Breast epithelium (tissue), 4 donors: ENCODE results near the gene TP53. TPM values are rescaled to one million over a fixed set of nuclear protein-coding genes. Genes with fewer than 3 reads are reported as not detected.

Experiments used
- DNase-seq, 2 donors: peaks; one replicate each; pipeline ENCODE4 v3.0.0-alpha.2; 2019; ENCODE audit warnings: low spot score in 2 of 2
- H3K27ac ChIP-seq, 2 donors: fragments of 200-600 bp; sonication (generic) in 1 of 2; one replicate each; pipeline ENCODE4 v1.5.1; 2016 to 2019; ENCODE audit warnings: mild to moderate bottlenecking in 1 of 2
- H3K27me3 ChIP-seq, 2 donors: fragments of 200-600 bp; sonication (generic) in 1 of 2; one replicate each; pipeline versions ENCODE4 v1.5.1 to v1.6.0; 2017 to 2019; ENCODE audit warnings: control low read depth in 1 of 2, mild to moderate bottlenecking in 1 of 2
- H3K36me3 ChIP-seq: fragments of 200-600 bp; one replicate; pipeline ENCODE4 v1.5.1; 2019
- H3K4me1 ChIP-seq, 2 donors: fragments of 200-600 bp; sonication (generic); one replicate each; pipeline ENCODE4 v1.5.1; 2016 to 2019; ENCODE audit warnings: control low read depth in 1 of 2
- H3K4me3 ChIP-seq, 3 donors: fragments of 200-600 bp; sonication (generic); 1 replicate in 2 of 3; 2 replicates in 1 of 3; pipeline ENCODE4 v1.5.1; 2016 to 2019; ENCODE audit warnings: mild to moderate bottlenecking in 3 of 3, moderate library complexity in 2 of 3
- H3K9me3 ChIP-seq, 2 donors: fragments of 200-600 bp; sonication (generic) in 1 of 2; one replicate each; pipeline ENCODE4 v1.5.1; 2016 to 2019; ENCODE audit warnings: control low read depth in 1 of 2
- CTCF ChIP-seq, 3 donors: fragments of 450-650 bp; IDR thresholded peaks; one replicate each; pipeline ENCODE4 v1.5.1; 2016 to 2017; ENCODE audit warnings: antibody characterized with exemption in 3 of 3, mild to moderate bottlenecking in 3 of 3, moderate library complexity in 3 of 3
- POLR2A ChIP-seq: fragments of 450-650 bp; IDR thresholded peaks from one replicate; pipeline ENCODE4 v1.6.1; 2016; ENCODE audit warnings: antibody characterized with exemption, mild to moderate bottlenecking, moderate library complexity
- POLR2AphosphoS5 ChIP-seq, 3 donors: sonication (generic); formaldehyde crosslinking; IDR thresholded peaks; one replicate each; pipeline ENCODE4 v1.6.1; 2017; ENCODE audit warnings: antibody characterized with exemption in 3 of 3
- intact Hi-C: fragments of 100-400 bp; cut with DNase I; formaldehyde crosslinking; loops from one replicate; pipeline ENCODE4 v1.15.1; 2023; ENCODE audit warnings: low total_unique reads
- total RNA-seq, 3 donors: library from RNA; depleted of rRNA; stranded (reverse); fragments of >200 nt; gene quantifications; one replicate each; pipeline ENCODE4 v1.1.0, GENCODE V29; 2016

Gene TP53
- total RNA-seq, 3 donors from 2014 or later, result 23.9 to 31.9 (median 24.2) TPM

- H3K27me3 ChIP-seq, result no peaks in the 10 kb centered on the region
- peaks cover 4% of the 10 kb centered on the region in 2 donors for H3K9me3 ChIP-seq
- no peak for DNase-seq
- TF ChIP-seq POLR2AphosphoS5 (IDR thresholded peaks at IDR 0.05) (no peak), CTCF (IDR thresholded peaks at IDR 0.05) (no peak), POLR2A (no peak)
- no peak overlapping the region for H3K27ac ChIP-seq
- peaks cover 11% of the 10 kb centered on the region for H3K36me3 ChIP-seq
- no peaks in the 10 kb centered on the region for H3K4me1 ChIP-seq
- no peak overlapping the region for H3K4me3 ChIP-seq
- intact Hi-C loops, result no loop called here
These were observed 18.8 kb downstream of the TP53 start for GRCh38 chr17:7668482-7668881.

- Histone ChIP-seq H3K27me3 (no peaks in the 10 kb centered on the region), H3K4me1 (no peaks in the 10 kb centered on the region), H3K36me3 (peaks cover 6% of the 10 kb centered on the region), H3K27ac (no peak overlapping the region), H3K9me3 (no peaks in the 10 kb centered on the region), H3K4me3 (no peak overlapping the region)
- intact Hi-C loops, result no loop called here
- no peak for DNase-seq
- TF ChIP-seq CTCF (IDR thresholded peaks at IDR 0.05) (no peak), POLR2A (no peak), POLR2AphosphoS5 (IDR thresholded peaks at IDR 0.05) (no peak)
These were observed 19.5 kb downstream of the TP53 start for GRCh38 chr17:7667656-7668406.

GRCh38 chr17:7656958-7657609 is 30.2 kb downstream of the TP53 start:
- TF ChIP-seq CTCF (IDR thresholded peaks at IDR 0.05) (no peak), POLR2AphosphoS5 (IDR thresholded peaks at IDR 0.05) (no peak), POLR2A (no peak)
- Histone ChIP-seq H3K4me1 (no peaks in the 10 kb centered on the region), H3K9me3 (no peaks in the 10 kb centered on the region), H3K27me3 (no peaks in the 10 kb centered on the region), H3K36me3 (no peaks in the 10 kb centered on the region), H3K27ac (no peak overlapping the region), H3K4me3 (no peak overlapping the region)
- intact Hi-C loops, result no loop called here
- DNase-seq, result no peak

GRCh38 chr17:7655541-7655840 is 31.8 kb downstream of the TP53 start:
- intact Hi-C loops, result no loop called here
- H3K27ac ChIP-seq, result peak overlapping the region in 1 of 2 donors; percentile 32

More at GRCh38 chr17:7655541-7655840, 31.8 kb downstream of the TP53 start:
- DNase-seq, result no peak
- peaks cover 0 to 4% of the 10 kb centered on the region in 2 donors for H3K27me3 ChIP-seq
- no peaks in the 10 kb centered on the region for H3K4me1 ChIP-seq
- no peaks in the 10 kb centered on the region for H3K9me3 ChIP-seq
- no peaks in the 10 kb centered on the region for H3K36me3 ChIP-seq
- TF ChIP-seq CTCF (IDR thresholded peaks at IDR 0.05) (no peak), POLR2AphosphoS5 (IDR thresholded peaks at IDR 0.05) (no peak), POLR2A (no peak)
- no peak overlapping the region for H3K4me3 ChIP-seq
